IMR-90 (cell line): ENCODE data around the gene ERG. TPM values are rescaled to one million over a fixed set of nuclear protein-coding genes. Genes with fewer than 3 reads are reported as not detected.

Source experiments
- ATAC-seq: fragments of 200-7000 bp; cut with Tn5 transposase; 2 replicates; pipeline ENCODE4 v1.9.1; 2020; ENCODE audit warnings: low read depth, mild to moderate bottlenecking, moderate library complexity
- BruUV-seq: library from RNA; stranded (reverse); fragments of 400-500 nt; replicated peaks from 2 replicates; lab custom pipeline; 2021; lab: Mats Ljungman, UMichigan
- CTCF ChIA-PET: fragments of 300-600 bp; formaldehyde crosslinking; extraction: SDS; loops from one replicate; lab custom pipeline; 2021; ENCODE audit warnings: antibody characterized with exemption; lab: Yijun Ruan, JAX
- POLR2A ChIA-PET: fragments of 300-600 bp; sonication (Branson Sonifier 250); formaldehyde crosslinking; loops from one replicate; lab custom pipeline; 2022; ENCODE audit warnings: antibody characterized with exemption; ENCODE audit not compliant: unreplicated experiment; lab: Charles Lee
- DNase-seq: peaks from one replicate; pipeline ENCODE4 v3.0.0; 2013
- H2AFZ ChIP-seq: replicated peaks from 2 replicates; pipeline ENCODE3; 2013; ENCODE audit warnings: low read length, mild to moderate bottlenecking; ENCODE audit not compliant: poor library complexity
- H2AK5ac ChIP-seq: 2 replicates; pipeline ENCODE4 v1.6.1; 2013; ENCODE audit warnings: low read depth, low read length, inconsistent platforms
- H2AK9ac ChIP-seq: replicated peaks from 2 replicates; pipeline ENCODE3; 2013; ENCODE audit warnings: mild to moderate bottlenecking, low read depth, low read length, moderate library complexity; ENCODE audit not compliant: poor library complexity
- H2BK120ac ChIP-seq: 2 replicates; pipeline ENCODE4 v1.6.1; 2013; ENCODE audit warnings: low read depth, low read length, inconsistent platforms
- H2BK15ac ChIP-seq: 3 replicates; pipeline ENCODE4 v1.6.1; 2013; ENCODE audit warnings: low read depth, low read length, inconsistent platforms
- H2BK20ac ChIP-seq: 2 replicates; pipeline ENCODE4 v1.6.1; 2013; ENCODE audit warnings: low read depth, mild to moderate bottlenecking, inconsistent platforms, low read length, moderate library complexity
- H2BK5ac ChIP-seq: 2 replicates; pipeline ENCODE4 v1.6.1; 2013; ENCODE audit warnings: mild to moderate bottlenecking, low read depth, low read length, inconsistent platforms; ENCODE audit not compliant: poor library complexity, severe bottlenecking
- H3K14ac ChIP-seq: replicated peaks from 2 replicates; pipeline ENCODE4 v1.6.1; 2013; ENCODE audit warnings: low read depth, low read length, inconsistent platforms
- H3K18ac ChIP-seq: 2 replicates; pipeline ENCODE4 v1.6.1; 2013; ENCODE audit warnings: low read depth, low read length, control low read depth
- H3K23ac ChIP-seq: 2 replicates; pipeline ENCODE4 v1.6.1; 2013; ENCODE audit warnings: low read depth, low read length, inconsistent platforms
- H3K27ac ChIP-seq: 2 replicates; pipeline ENCODE4 v1.5.1; 2013; ENCODE audit warnings: mild to moderate bottlenecking, control low read depth, low read length; ENCODE audit not compliant: insufficient read depth
- H3K27me3 ChIP-seq: 2 replicates; pipeline ENCODE4 v1.6.1; 2013; ENCODE audit warnings: low read length; ENCODE audit not compliant: control insufficient read depth, insufficient read depth
- H3K36me3 ChIP-seq: 2 replicates; pipeline ENCODE4 v1.6.1; 2013; ENCODE audit warnings: low read length, mixed read lengths; ENCODE audit not compliant: control insufficient read depth, insufficient read depth
- H3K4ac ChIP-seq: 2 replicates; pipeline ENCODE4 v1.6.1; 2013; ENCODE audit warnings: low read depth, low read length, inconsistent platforms
- H3K4me1 ChIP-seq: 2 replicates; pipeline ENCODE4 v1.6.1; 2013; ENCODE audit warnings: low read length, mixed read lengths; ENCODE audit not compliant: control insufficient read depth, insufficient read depth
- H3K4me2 ChIP-seq: 2 replicates; pipeline ENCODE4 v1.6.1; 2013; ENCODE audit warnings: low read depth, mild to moderate bottlenecking, control low read depth, low read length, moderate library complexity
- H3K4me3 ChIP-seq: 2 replicates; pipeline ENCODE4 v1.5.1; 2013; ENCODE audit warnings: low read depth, mild to moderate bottlenecking, control low read depth, low read length, moderate library complexity; ENCODE audit not compliant: insufficient read depth
- H3K56ac ChIP-seq: 2 replicates; pipeline ENCODE4 v1.6.1; 2013; ENCODE audit warnings: low read length, inconsistent platforms; ENCODE audit not compliant: insufficient read depth; ENCODE audit errors: extremely low read depth
- H3K79me1 ChIP-seq, 2 experiments: 2 replicates each; pipeline ENCODE4 v1.6.1; 2013; ENCODE audit warnings: low read length in 2 of 2, inconsistent platforms in 1 of 2, low read depth in 1 of 2
- H3K9ac ChIP-seq: 2 replicates; pipeline ENCODE4 v1.6.1; 2013; ENCODE audit warnings: low read depth, low read length, control low read depth
- H3K9me1 ChIP-seq: 2 replicates; pipeline ENCODE4 v1.6.1; 2013; ENCODE audit warnings: low read length, inconsistent platforms; ENCODE audit not compliant: insufficient read depth
- H3K9me3 ChIP-seq: 2 replicates; pipeline ENCODE4 v1.6.1; 2013; ENCODE audit warnings: low read length; ENCODE audit not compliant: control insufficient read depth, insufficient read depth
- H4K20me1 ChIP-seq: 2 replicates; pipeline ENCODE4 v1.6.1; 2013; ENCODE audit warnings: low read length, inconsistent platforms; ENCODE audit not compliant: insufficient read depth
- H4K5ac ChIP-seq: 2 replicates; pipeline ENCODE4 v1.6.1; 2013; ENCODE audit warnings: mild to moderate bottlenecking, low read depth, low read length, control low read depth
- H4K8ac ChIP-seq, 2 experiments: 2 replicates each; pipeline ENCODE4 v1.6.1; 2013; ENCODE audit warnings: low read depth in 2 of 2, low read length in 2 of 2, control low read depth in 1 of 2, inconsistent platforms in 1 of 2
- H4K91ac ChIP-seq: 2 replicates; pipeline ENCODE4 v1.6.1; 2013; ENCODE audit warnings: low read depth, low read length, inconsistent platforms; ENCODE audit not compliant: insufficient read depth
- BHLHE40 ChIP-seq: fragments of 150-350 bp; IDR thresholded peaks from 2 replicates; pipeline ENCODE4 v1.6.1; 2016; ENCODE audit warnings: mild to moderate bottlenecking, low read depth, low read length
- CTCF ChIP-seq: conservative IDR thresholded peaks from 2 replicates; pipeline ENCODE4 v1.5.1; 2012; ENCODE audit warnings: mild to moderate bottlenecking, low read depth, low read length, improper control_type of control experiment
- ELK1 ChIP-seq: fragments of 150-350 bp; IDR thresholded peaks from 2 replicates; pipeline ENCODE4 v1.6.1; 2016; ENCODE audit warnings: low read depth, mild to moderate bottlenecking, low read length, moderate library complexity, borderline replicate concordance
- FOS ChIP-seq: fragments of 150-350 bp; IDR thresholded peaks from 2 replicates; pipeline ENCODE4 v1.6.1; 2016; ENCODE audit warnings: low read depth, low read length
- MXI1 ChIP-seq: IDR thresholded peaks from 2 replicates; pipeline ENCODE4 v1.6.1; 2012; ENCODE audit warnings: low read depth, mild to moderate bottlenecking, low read length, moderate library complexity, borderline replicate concordance
- NFE2L2 ChIP-seq: fragments of 150-350 bp; IDR thresholded peaks from 2 replicates; pipeline ENCODE4 v1.6.1; 2016; ENCODE audit warnings: low read depth, mild to moderate bottlenecking, low read length
- POLR2A ChIP-seq: IDR thresholded peaks from 2 replicates; pipeline ENCODE4 v1.6.1; 2012; ENCODE audit warnings: mild to moderate bottlenecking, low read depth, low read length
- RFX5 ChIP-seq: IDR thresholded peaks from 2 replicates; pipeline ENCODE4 v1.8.0; 2012; ENCODE audit warnings: low read depth, mild to moderate bottlenecking, low read length, moderate library complexity
- SMC3 ChIP-seq: fragments of 150-350 bp; IDR thresholded peaks from 2 replicates; pipeline ENCODE4 v1.6.1; 2016; ENCODE audit warnings: low read depth, mild to moderate bottlenecking, antibody characterized with exemption, low read length, moderate library complexity
- WGBS, 2 experiments: methylation state at CpG; one replicate each; pipeline versions ENCODE4 v1.1.5 to v1.1.7; 2013; ENCODE audit warnings: missing lambda C conversion rate in 2 of 2; ENCODE audit not compliant: insufficient read length in 1 of 2; ENCODE audit errors: extremely low coverage in 2 of 2; 5-methylcytosine and 5-hydroxymethylcytosine counted together
- dilution Hi-C: fragments of 300-500 bp; cut with HindIII; formaldehyde crosslinking; loops from one replicate; pipeline ENCODE4 v1.14.3; 2018; ENCODE audit warnings: low sequenced_read_pairs; ENCODE audit not compliant: unreplicated experiment
- in situ Hi-C: fragments of 300-500 bp; cut with MboI; formaldehyde crosslinking; loops from 3 replicates; pipeline ENCODE4 v1.14.3; 2019; ENCODE audit warnings: low sequenced_read_pairs, inconsistent platforms, mixed read lengths
- intact Hi-C: fragments of 100-400 bp; cut with micrococcal nuclease; formaldehyde crosslinking; loops from 2 replicates; pipeline ENCODE4 v1.10.0; 2022
- polyA plus RNA-seq, 3 experiments: library from polyadenylated mRNA; depleted of rRNA; stranded (reverse); fragments of >200 nt; gene quantifications; 2 replicates each; pipeline ENCODE4 v1.2.3, GENCODE V29; 2012; ENCODE audit warnings: low replicate concordance in 1 of 3
- total RNA-seq: library from RNA; depleted of rRNA; stranded (reverse); fragments of >200 nt; gene quantifications from 2 replicates; pipeline ENCODE4 v1.2.3, GENCODE V29; 2012

ERG gene
- total and polyA plus RNA-seq, 2 of the 4 experiments (the other 2 are of a cell fraction) = not detected

GRCh38 chr21:38361324-38361723 is 137.0 kb downstream of the ERG start:
- no peak overlapping the region for H3K14ac ChIP-seq
- H2AFZ ChIP-seq = no peak overlapping the region
- H3K4me1 ChIP-seq = no peaks in the 10 kb centered on the region
- no peak overlapping the region for H3K4me2 ChIP-seq
- H3K9me3 ChIP-seq = no peaks in the 10 kb centered on the region
- H3K9me1 ChIP-seq = no peaks in the 10 kb centered on the region; the same call in 1 of the 2 replicates
- H2BK20ac ChIP-seq = no peak overlapping the region
- no peak for TF ChIP-seq FOS
- no peak for TF ChIP-seq RFX5
- TF ChIP-seq ELK1 = no peak
- no peak for TF ChIP-seq BHLHE40
- TF ChIP-seq POLR2A = no peak
- no peak for TF ChIP-seq NFE2L2
- no peak for TF ChIP-seq CTCF
- no peak for TF ChIP-seq SMC3
- TF ChIP-seq MXI1 = no peak
- H2AK5ac ChIP-seq = no peak overlapping the region
- no peak overlapping the region for H3K9ac ChIP-seq
- no TSS peak for BruUV-seq
- H3K36me3 ChIP-seq = no peaks in the 10 kb centered on the region
- dilution Hi-C loops = loop anchor here (25.0 kb wide), 1 partner anchor 149 kb away; no protein-coding TSS in a partner anchor
- no peak overlapping the region for H2AK9ac ChIP-seq
- ChIA-PET POLR2A (no interaction called here), CTCF (no interaction called here)
- H3K79me1 ChIP-seq = no peaks in the 10 kb centered on the region
- no peak overlapping the region for H3K27ac ChIP-seq
- no peaks in the 10 kb centered on the region for H4K20me1 ChIP-seq
- no peak overlapping the region for H4K5ac ChIP-seq
- no peak overlapping the region for H3K4me3 ChIP-seq
- intact Hi-C loops = no loop called here
- no peak for DNase-seq
- H4K8ac ChIP-seq = no peak overlapping the region
- WGBS, 2 experiments = no CpG with 5 or more reads among the region's 1 CpG
- no peak overlapping the region for H3K4ac ChIP-seq
- no peak for ATAC-seq
- H4K91ac ChIP-seq = no peak overlapping the region
- no peak overlapping the region for H2BK120ac ChIP-seq
- no peak overlapping the region for H3K23ac ChIP-seq
- no peak overlapping the region for H3K18ac ChIP-seq
- peaks cover 28% of the 10 kb centered on the region for H3K27me3 ChIP-seq
- in situ Hi-C loops = loop anchor here (25.0 kb wide), 1 partner anchor 424 kb away; no protein-coding TSS in a partner anchor
- no peak overlapping the region for H3K56ac ChIP-seq
- no peak overlapping the region for H2BK15ac ChIP-seq
- no peak overlapping the region for H2BK5ac ChIP-seq
